ENCODE results near the gene FAT1. TPM values are rescaled to one million over a fixed set of nuclear protein-coding genes. Genes with fewer than 3 reads are reported as not detected.

The FAT1 gene
- polyA plus RNA-seq, 1 experiment = 489 TPM

DNA sequence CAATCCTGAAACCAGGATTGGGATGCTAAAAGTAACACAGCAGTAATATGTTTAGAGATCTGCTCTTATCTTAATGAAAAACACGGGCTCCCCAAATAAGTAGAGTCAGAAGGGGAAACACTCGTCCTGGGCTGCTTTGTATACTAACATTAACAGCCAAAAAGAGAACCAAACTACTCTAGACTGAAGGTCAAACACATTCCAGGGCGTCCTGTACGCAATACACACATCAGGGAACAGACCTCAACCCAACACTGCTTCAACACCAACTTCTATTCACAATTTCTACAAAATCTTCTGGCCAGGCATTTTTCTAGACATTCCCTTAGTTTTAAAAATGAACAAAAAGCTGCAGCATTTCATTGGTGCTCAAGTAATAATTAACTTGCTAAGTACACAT, 21.4 kb downstream of the FAT1 start:
- TF ChIP-seq, protein P1, sequence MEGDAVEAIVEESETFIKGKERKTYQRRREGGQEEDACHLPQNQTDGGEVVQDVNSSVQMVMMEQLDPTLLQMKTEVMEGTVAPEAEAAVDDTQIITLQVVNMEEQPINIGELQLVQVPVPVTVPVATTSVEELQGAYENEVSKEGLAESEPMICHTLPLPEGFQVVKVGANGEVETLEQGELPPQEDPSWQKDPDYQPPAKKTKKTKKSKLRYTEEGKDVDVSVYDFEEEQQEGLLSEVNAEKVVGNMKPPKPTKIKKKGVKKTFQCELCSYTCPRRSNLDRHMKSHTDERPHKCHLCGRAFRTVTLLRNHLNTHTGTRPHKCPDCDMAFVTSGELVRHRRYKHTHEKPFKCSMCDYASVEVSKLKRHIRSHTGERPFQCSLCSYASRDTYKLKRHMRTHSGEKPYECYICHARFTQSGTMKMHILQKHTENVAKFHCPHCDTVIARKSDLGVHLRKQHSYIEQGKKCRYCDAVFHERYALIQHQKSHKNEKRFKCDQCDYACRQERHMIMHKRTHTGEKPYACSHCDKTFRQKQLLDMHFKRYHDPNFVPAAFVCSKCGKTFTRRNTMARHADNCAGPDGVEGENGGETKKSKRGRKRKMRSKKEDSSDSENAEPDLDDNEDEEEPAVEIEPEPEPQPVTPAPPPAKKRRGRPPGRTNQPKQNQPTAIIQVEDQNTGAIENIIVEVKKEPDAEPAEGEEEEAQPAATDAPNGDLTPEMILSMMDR (IDR thresholded peaks at IDR 0.05; ENCODE audit: insufficient read depth, low read depth, low read length) = no peak
- Histone ChIP-seq H3K27me3 (ENCODE audit: control insufficient read depth, insufficient read depth, low read length) (no peaks in the 10 kb centered on the region), H3K36me3 (ENCODE audit: control insufficient read depth, insufficient read depth, low read length) (peaks cover 21% of the 10 kb centered on the region), H3K4me3 (ENCODE audit: low read depth, low read length) (no peak overlapping the region)
- ChIA-PET CTCF (interaction anchor here (1.1 to 1.4 kb wide), 2 partner anchors 7 to 21 kb away, joined by 3 to 4 read pairs; no protein-coding TSS in a partner anchor), POLR2A (no interaction called here)
- no peak for DNase-seq (ENCODE audit: low read depth)

DNA sequence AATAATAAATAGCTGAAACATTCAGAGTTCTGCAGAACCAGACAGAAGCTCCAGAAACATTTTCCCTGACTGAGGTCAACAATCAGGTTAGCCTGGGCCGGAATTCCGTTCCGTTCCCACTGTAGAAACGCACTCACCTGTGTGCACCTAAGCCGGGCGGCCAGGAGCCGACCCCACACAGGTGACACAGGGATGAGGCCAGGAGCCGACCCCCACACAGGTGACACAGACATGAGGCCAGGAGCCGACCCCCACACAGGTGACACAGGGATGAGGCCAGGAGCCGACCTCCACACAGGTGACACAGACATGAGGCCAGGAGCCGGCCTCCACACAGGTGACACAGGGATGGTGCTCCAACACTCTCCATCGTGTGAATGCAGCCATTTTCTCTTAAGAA, 21.9 kb downstream of the FAT1 start:
- no peak for DNase-seq (ENCODE audit: low read depth)
- ChIA-PET CTCF (interaction anchor here (1.1 to 1.5 kb wide), 3 partner anchors 8 to 21 kb away, joined by 3 to 4 read pairs (median 3); no protein-coding TSS in a partner anchor), POLR2A (no interaction called here)
- no peaks in the 10 kb centered on the region for H3K27me3 ChIP-seq (ENCODE audit: control insufficient read depth, insufficient read depth, low read length)
- peaks cover 20% of the 10 kb centered on the region for H3K36me3 ChIP-seq (ENCODE audit: control insufficient read depth, insufficient read depth, low read length)
- H3K4me3 ChIP-seq (ENCODE audit: low read depth, low read length) = no peak overlapping the region
- TF ChIP-seq, protein P1 (IDR thresholded peaks at IDR 0.05; ENCODE audit: insufficient read depth, low read depth, low read length) = no peak

DNA sequence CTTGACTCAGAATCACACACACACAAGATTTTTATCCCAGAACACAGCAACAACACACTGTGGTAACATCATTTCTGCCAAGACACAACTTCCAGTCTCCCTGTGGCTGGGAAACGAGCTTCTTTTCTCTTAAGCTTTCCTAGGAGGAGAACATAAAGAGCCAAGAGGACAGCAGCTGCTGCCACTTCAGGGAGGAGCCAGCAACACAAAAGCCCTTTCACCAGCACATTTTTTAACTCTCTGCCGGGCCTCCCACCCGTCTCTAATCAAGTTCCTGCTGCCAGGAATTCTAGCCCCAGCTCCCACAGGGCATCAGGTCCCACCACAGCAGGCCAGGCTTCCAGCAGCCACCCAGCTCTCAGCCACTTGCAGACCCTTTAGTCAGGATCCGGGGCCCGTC, 22.4 kb downstream of the FAT1 start:
- Histone ChIP-seq H3K27me3 (ENCODE audit: control insufficient read depth, insufficient read depth, low read length) (no peaks in the 10 kb centered on the region), H3K36me3 (ENCODE audit: control insufficient read depth, insufficient read depth, low read length) (peaks cover 18% of the 10 kb centered on the region), H3K4me3 (ENCODE audit: low read depth, low read length) (no peak overlapping the region)
- TF ChIP-seq, protein P1 (IDR thresholded peaks at IDR 0.05; ENCODE audit: insufficient read depth, low read depth, low read length) = no peak
- CTCF ChIA-PET = interaction anchor here (1.1 to 1.5 kb wide), 3 partner anchors 8 to 20 kb away, joined by 3 to 4 read pairs (median 3); no protein-coding TSS in a partner anchor
- POLR2A ChIA-PET = no interaction called here
- no peak for DNase-seq (ENCODE audit: low read depth)

DNA sequence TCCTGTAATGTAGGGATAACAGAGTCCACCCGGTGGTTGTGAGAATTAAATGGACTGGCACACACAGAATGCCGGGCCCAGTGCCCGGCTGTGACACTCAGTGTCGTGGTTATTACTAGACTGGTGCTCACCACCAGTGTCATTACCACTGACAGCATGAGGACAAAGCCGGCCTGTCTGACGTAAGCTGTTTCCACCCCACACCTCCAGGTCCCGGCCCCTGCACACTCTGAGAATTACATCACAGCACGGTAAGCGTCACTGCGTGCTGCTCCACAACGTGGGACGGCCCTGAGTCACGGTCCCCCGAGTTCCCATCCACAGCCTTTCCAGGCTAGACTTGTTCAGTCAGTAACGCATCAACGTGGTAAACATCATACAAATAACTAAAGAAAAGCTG, 22.9 kb downstream of the FAT1 start:
- ChIA-PET CTCF (interaction anchor here (0.8 to 1.5 kb wide), 3 partner anchors 9 to 20 kb away, joined by 3 to 4 read pairs (median 3); no protein-coding TSS in a partner anchor), POLR2A (no interaction called here)
- TF ChIP-seq, protein P1 (IDR thresholded peaks at IDR 0.05; ENCODE audit: insufficient read depth, low read depth, low read length) = no peak
- peaks cover 18% of the 10 kb centered on the region for H3K36me3 ChIP-seq (ENCODE audit: control insufficient read depth, insufficient read depth, low read length)
- H3K27me3 ChIP-seq (ENCODE audit: control insufficient read depth, insufficient read depth, low read length) = no peaks in the 10 kb centered on the region
- no peak overlapping the region for H3K4me3 ChIP-seq (ENCODE audit: low read depth, low read length)
- DNase-seq (ENCODE audit: low read depth) = no peak

DNA sequence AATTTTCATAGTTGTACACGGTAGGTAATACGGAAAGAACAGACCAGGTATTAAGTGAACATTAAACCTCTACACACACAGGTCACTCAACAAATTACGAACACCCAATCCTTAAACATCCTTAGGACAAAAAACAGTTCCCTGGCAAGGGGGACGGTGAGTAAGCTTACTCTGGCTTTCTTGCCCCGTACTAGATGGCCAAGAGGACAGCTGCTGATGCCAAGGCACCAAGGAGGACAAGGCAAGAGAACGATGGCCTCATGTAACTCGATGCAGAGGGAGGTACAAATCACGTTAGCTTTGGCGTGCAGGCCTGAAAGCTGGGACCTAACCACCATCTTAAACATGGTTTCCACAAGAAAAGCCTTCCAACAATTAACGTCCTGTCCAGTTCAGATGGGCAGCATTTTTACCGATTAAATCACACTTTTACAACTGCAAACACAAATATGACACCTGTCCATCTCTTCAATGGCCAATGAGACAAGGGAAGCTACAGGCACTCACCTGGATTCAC, 23.7 kb downstream of the FAT1 start:
- no peaks in the 10 kb centered on the region for H3K27me3 ChIP-seq (ENCODE audit: control insufficient read depth, insufficient read depth, low read length)
- H3K4me3 ChIP-seq (ENCODE audit: low read depth, low read length) = no peak overlapping the region
- DNase-seq (ENCODE audit: low read depth) = no peak
- H3K36me3 ChIP-seq (ENCODE audit: control insufficient read depth, insufficient read depth, low read length) = peaks cover 14% of the 10 kb centered on the region
- POLR2A ChIA-PET = no interaction called here
- CTCF ChIA-PET = interaction anchor here (0.8 kb wide), 1 partner anchor 14 kb away, joined by 3 read pairs; no protein-coding TSS in a partner anchor
- TF ChIP-seq, protein P1 (IDR thresholded peaks at IDR 0.05; ENCODE audit: insufficient read depth, low read depth, low read length) = no peak

Data from BJ (cell line).